T-helper 2 cell treated with Interferon-gamma antibody and Interleukin-4, amounts not matched to agents 100 ng/mL and 5 ng/mL, for 36 hours (primary cell): ENCODE results near the gene FOXK1. TPM values are rescaled to one million over a fixed set of nuclear protein-coding genes. Genes with fewer than 3 reads are reported as not detected.

Source experiments
- intact Hi-C: fragments of 100-400 bp; cut with micrococcal nuclease; formaldehyde crosslinking; loops from one replicate; pipeline ENCODE4 v1.15.1; 2023
- total RNA-seq: library from RNA; stranded (reverse); gene quantifications from 2 replicates; pipeline ENCODE4 v1.2.3, GENCODE V29; 2022

The FOXK1 gene
- total RNA-seq, 1 donor from 2014 or later: 32.8 TPM

GRCh38 chr7:4763091-4763793, 81.1 kb downstream of the FOXK1 start:
- intact Hi-C loops: no loop called here

GRCh38 chr7:4763794-4764185, 81.7 kb downstream of the FOXK1 start:
- intact Hi-C loops: no loop called here

- intact Hi-C loops: no loop called here
Observed at GRCh38 chr7:4764402-4765007, 82.4 kb downstream of the FOXK1 start.

GRCh38 chr7:4765776-4766490, 83.8 kb downstream of the FOXK1 start:
- intact Hi-C loops: no loop called here

- intact Hi-C loops: no loop called here
Observed at GRCh38 chr7:4766666-4767519, 84.8 kb downstream of the FOXK1 start.

GRCh38 chr7:4768597-4769569, 86.8 kb downstream of the FOXK1 start:
- intact Hi-C loops: no loop called here

GRCh38 chr7:4769761-4770160, 87.7 kb downstream of the FOXK1 start:
- intact Hi-C loops: no loop called here

GRCh38 chr7:4770886-4771285, 88.8 kb downstream of the FOXK1 start:
- intact Hi-C loops: no loop called here

GRCh38 chr7:4771737-4772136, 89.6 kb downstream of the FOXK1 start:
- intact Hi-C loops: no loop called here

- intact Hi-C loops: no loop called here
Observed at GRCh38 chr7:4772306-4772705, 90.2 kb downstream of the FOXK1 start.

- intact Hi-C loops: no loop called here
Observed at GRCh38 chr7:4774007-4774406, 91.9 kb downstream of the FOXK1 start.

- intact Hi-C loops: loop anchor here (1.0 kb wide), 4 partner anchors 18 to 133 kb away; no protein-coding TSS in a partner anchor
Observed at GRCh38 chr7:4774658-4775249, 92.7 kb downstream of the FOXK1 start.

GRCh38 chr7:4775250-4775847, 93.3 kb downstream of the FOXK1 start, which contains the start of gene AP5Z1:
Gene AP5Z1, plus strand, starts transcription at chr7:4775623. Its CDS starts 93 bp downstream, at chr7:4775716.
- intact Hi-C loops: loop anchor here (1.0 kb wide), 4 partner anchors 17 to 134 kb away; no protein-coding TSS in a partner anchor

- intact Hi-C loops: loop anchor here (1.0 kb wide), 4 partner anchors 16 to 135 kb away; no protein-coding TSS in a partner anchor
Observed at GRCh38 chr7:4775848-4776623, 93.9 kb downstream of the FOXK1 start.

GRCh38 chr7:4779118-4779517, 97.0 kb downstream of the FOXK1 start:
- intact Hi-C loops: no loop called here

- intact Hi-C loops: no loop called here
Observed at GRCh38 chr7:4781366-4782069, 99.4 kb downstream of the FOXK1 start.

- intact Hi-C loops: no loop called here
Observed at GRCh38 chr7:4782333-4783291, 100.5 kb downstream of the FOXK1 start.
